Spleen (tissue), 11 donors: ENCODE data around the gene HLA-G. TPM values are rescaled to one million over a fixed set of nuclear protein-coding genes. Genes with fewer than 3 reads are reported as not detected.

ENCODE experiments used
- DNase-seq: peaks from one replicate; pipeline ENCODE4 v3.0.0-alpha.2; 2020
- H3K27ac ChIP-seq, 8 donors: fragments of 200-600 bp; sonication (generic) in 7 of 8; 1 replicate in 4 of 8; 2 replicates in 4 of 8; pipeline versions ENCODE4 v1.5.0 to v1.8.0; 2016 to 2021; ENCODE audit warnings: inconsistent platforms in 4 of 8, mild to moderate bottlenecking in 4 of 8, moderate library complexity in 1 of 8
- H3K27me3 ChIP-seq, 7 donors: fragments of 200-600 bp; sonication (generic) in 6 of 7; replicated peaks in 1 of 7; 1 replicate in 4 of 7; 2 replicates in 3 of 7; pipeline versions ENCODE4 v1.5.0 to v1.8.0; 2016 to 2021; ENCODE audit warnings: inconsistent platforms in 3 of 7, mild to moderate bottlenecking in 1 of 7
- H3K36me3 ChIP-seq, 6 donors: fragments of 200-600 bp; sonication (generic) in 5 of 6; 1 replicate in 4 of 6; 2 replicates in 2 of 6; pipeline versions ENCODE4 v1.5.0 to v1.8.0; 2016 to 2021; ENCODE audit warnings: inconsistent platforms in 2 of 6
- H3K4me1 ChIP-seq, 6 donors: fragments of 200-600 bp; sonication (generic) in 5 of 6; 1 replicate in 3 of 6; 2 replicates in 3 of 6; pipeline versions ENCODE4 v1.5.0 to v1.8.0; 2016 to 2021; ENCODE audit warnings: inconsistent platforms in 3 of 6
- H3K4me3 ChIP-seq, 8 donors: fragments of 200-600 bp; sonication (generic) in 7 of 8; 1 replicate in 4 of 8; 2 replicates in 4 of 8; pipeline versions ENCODE4 v1.5.0 to v1.8.0; 2016 to 2021; ENCODE audit warnings: inconsistent platforms in 4 of 8, mild to moderate bottlenecking in 4 of 8, moderate library complexity in 2 of 8
- H3K9me3 ChIP-seq, 8 donors: fragments of 200-600 bp; sonication (generic) in 7 of 8; 1 replicate in 4 of 8; 2 replicates in 4 of 8; pipeline versions ENCODE4 v1.5.0 to v1.8.0; 2016 to 2021; ENCODE audit warnings: inconsistent platforms in 4 of 8
- CTCF ChIP-seq, 11 experiments: fragments of 200-600 bp in 7 of 11; fragments of 450-650 bp in 4 of 11; sonication (generic) in 4 of 11; IDR thresholded peaks in 8 of 11; conservative IDR thresholded peaks in 3 of 11; 1 replicate in 7 of 11; 2 replicates in 4 of 11; pipeline versions ENCODE4 v1.4.0 to v1.8.0; 2016 to 2021; ENCODE audit warnings: antibody characterized with exemption in 11 of 11, inconsistent platforms in 4 of 11, mild to moderate bottlenecking in 1 of 11
- POLR2A ChIP-seq, 3 donors: fragments of 450-650 bp; IDR thresholded peaks; one replicate each; pipeline ENCODE4 v1.5.1; 2017; ENCODE audit warnings: antibody characterized with exemption in 3 of 3, mild to moderate bottlenecking in 1 of 3
- POLR2AphosphoS5 ChIP-seq, 3 donors: sonication (generic); formaldehyde crosslinking; IDR thresholded peaks; one replicate each; pipeline ENCODE4 v1.5.1; 2017; ENCODE audit warnings: antibody characterized with exemption in 3 of 3
- WGBS, 5 donors: extraction: QIAGEN DNeasy Blood & Tissue Kit in 3 of 5; methylation state at CpG; one replicate each; pipeline versions ENCODE4 v1.1.5 to v1.1.7; 2013 to 2018; 5-methylcytosine and 5-hydroxymethylcytosine counted together
- intact Hi-C: fragments of 100-400 bp; cut with DNase I; formaldehyde crosslinking; loops from one replicate; pipeline ENCODE4 v1.15.0; 2023; ENCODE audit warnings: low total_unique reads
- polyA plus RNA-seq, 3 donors: library from polyadenylated mRNA; stranded (reverse); fragments of 200-250 nt; gene quantifications; one replicate each; pipeline ENCODE4 v1.2.1, GENCODE V29; 2013
- total RNA-seq, 7 donors: library from RNA; depleted of rRNA in 3 of 7; stranded (reverse); fragments of >200 nt in 3 of 7; fragmentation: NEBNext Ultra II Directional in 4 of 7; extraction: Animal tissue kit (Norgen Biotek cat#: 25700) in 4 of 7; gene quantifications; one replicate each; pipeline versions ENCODE4 v1.1.0 to v1.2.1, GENCODE V29; 2016 to 2021
- donor health status: healthy with polysubstance abuse.
- donor health status: DM: no; HTN: no; CAD: no; lungs with moderate emphysema.
- donor health status: DM: no; HTN: no; CAD: no.
- donor health status: Bipolar disorder and iron deficiency.
- donor health status: healthy.
- donor health status: DM: no; HTN: no; CAD: no.
- donor health status: DM: yes; HTN: yes; CAD: no.

HLA-G gene
- total and polyA plus RNA-seq, 10 donors = 0.15 to 9.6 (median 1.4) TPM; not detected in 1

GRCh38 chr6:29816030-29816429 lies 11.6 kb upstream of the HLA-G start:
- Histone ChIP-seq H3K27me3 (peaks cover 0 to 16% (median 0%) of the 10 kb centered on the region in 7 donors), H3K27ac (no peak overlapping the region), H3K36me3 (no peaks in the 10 kb centered on the region), H3K4me3 (no peak overlapping the region), H3K9me3 (no peaks in the 10 kb centered on the region), H3K4me1 (no peaks in the 10 kb centered on the region)
- TF ChIP-seq POLR2AphosphoS5 (IDR thresholded peaks at IDR 0.05) (no peak), CTCF (IDR thresholded peaks at IDR 0.05 in 8 of 11, conservative IDR thresholded peaks at IDR 0.05 in 3 of 11) (no peak), POLR2A (IDR thresholded peaks at IDR 0.05) (no peak)
- WGBS, 5 donors = 29 to 81% (median 52%) methylated on average over 1 of the region's 1 CpG
- no peak for DNase-seq
- intact Hi-C loops = no loop called here

GRCh38 chr6:29818892-29819291 lies 8.7 kb upstream of the HLA-G start:
- 65 to 83% (median 82%) methylated on average over 4 of the region's 4 CpGs for WGBS, 5 donors
- DNase-seq = no peak
- no peaks in the 10 kb centered on the region for H3K9me3 ChIP-seq
- TF ChIP-seq POLR2AphosphoS5 (IDR thresholded peaks at IDR 0.05) (no peak), CTCF (IDR thresholded peaks at IDR 0.05 in 8 of 11, conservative IDR thresholded peaks at IDR 0.05 in 3 of 11) (no peak), POLR2A (IDR thresholded peaks at IDR 0.05) (no peak)
- no peak overlapping the region for H3K4me3 ChIP-seq
- no peaks in the 10 kb centered on the region for H3K36me3 ChIP-seq
- no peaks in the 10 kb centered on the region for H3K4me1 ChIP-seq
- H3K27ac ChIP-seq = no peak overlapping the region
- intact Hi-C loops = no loop called here
- peaks cover 0 to 27% (median 0%) of the 10 kb centered on the region in 7 donors for H3K27me3 ChIP-seq

- H3K36me3 ChIP-seq = no peaks in the 10 kb centered on the region
- no peak for DNase-seq
- no peak overlapping the region for H3K4me3 ChIP-seq
- peaks cover 0 to 13% (median 11%) of the 10 kb centered on the region in 6 donors for H3K4me1 ChIP-seq
- H3K27ac ChIP-seq = no peak overlapping the region
- H3K9me3 ChIP-seq = no peaks in the 10 kb centered on the region
- intact Hi-C loops = no loop called here
- TF ChIP-seq CTCF (IDR thresholded peaks at IDR 0.05 in 8 of 11, conservative IDR thresholded peaks at IDR 0.05 in 3 of 11) (no peak), POLR2A (IDR thresholded peaks at IDR 0.05) (no peak), POLR2AphosphoS5 (IDR thresholded peaks at IDR 0.05) (no peak)
- H3K27me3 ChIP-seq = peaks cover 0 to 43% (median 19%) of the 10 kb centered on the region in 7 donors
These were observed 3.5 kb upstream of the HLA-G start for GRCh38 chr6:29824144-29824543.

- Histone ChIP-seq H3K4me3 (no peak overlapping the region), H3K27ac (no peak overlapping the region), H3K9me3 (no peaks in the 10 kb centered on the region), H3K4me1 (peaks cover 0 to 13% (median 11%) of the 10 kb centered on the region in 6 donors), H3K27me3 (peaks cover 0 to 45% (median 21%) of the 10 kb centered on the region in 7 donors), H3K36me3 (no peaks in the 10 kb centered on the region)
- DNase-seq = no peak
- intact Hi-C loops = no loop called here
- TF ChIP-seq CTCF (IDR thresholded peaks at IDR 0.05 in 8 of 11, conservative IDR thresholded peaks at IDR 0.05 in 3 of 11) = no peak
- TF ChIP-seq POLR2A (IDR thresholded peaks at IDR 0.05) = no peak
- no peak for TF ChIP-seq POLR2AphosphoS5 (IDR thresholded peaks at IDR 0.05)
- WGBS, 5 donors = 76 to 87% (median 85%) methylated on average over 2 of the region's 2 CpGs
These were observed 1.8 kb upstream of the HLA-G start for GRCh38 chr6:29825848-29826247.
